OCI-LY1 (cell line): ENCODE results near the gene CSMD2.

Source experiments
- H2AFZ ChIP-seq: fragments of 200-600 bp; sonication (generic), shearing (Covaris generic); 2 replicates; pipeline ENCODE4 v1.6.0; 2014; ENCODE audit warnings: antibody characterized with exemption, mild to moderate bottlenecking, low read length
- H3F3A ChIP-seq: fragments of 200-600 bp; sonication (generic), shearing (Covaris generic); 2 replicates; pipeline ENCODE4 v1.6.0; 2014; ENCODE audit warnings: mild to moderate bottlenecking, antibody characterized with exemption, low read length, moderate library complexity; ENCODE audit not compliant: insufficient read depth
- H3K27ac ChIP-seq: fragments of 200-600 bp; sonication (generic); 2 replicates; pipeline ENCODE4 v1.5.1; 2014; ENCODE audit warnings: low read length, mixed run types, mild to moderate bottlenecking, low read depth; ENCODE audit not compliant: poor library complexity, severe bottlenecking
- H3K27me3 ChIP-seq: fragments of 200-600 bp; sonication (generic); 2 replicates; pipeline ENCODE4 v1.6.0; 2014; ENCODE audit warnings: antibody characterized with exemption, mild to moderate bottlenecking, low read length, moderate library complexity; ENCODE audit not compliant: insufficient read depth
- H3K36me3 ChIP-seq: fragments of 200-600 bp; sonication (generic); 2 replicates; pipeline ENCODE4 v1.6.1; 2014; ENCODE audit warnings: mild to moderate bottlenecking, antibody characterized with exemption, low read length, moderate library complexity, mixed read lengths; ENCODE audit not compliant: insufficient read depth
- H3K4me1 ChIP-seq: fragments of 200-600 bp; sonication (generic); 2 replicates; pipeline ENCODE4 v1.5.1; 2014; ENCODE audit warnings: mild to moderate bottlenecking, low read length, moderate library complexity; ENCODE audit not compliant: insufficient read depth, severe bottlenecking
- H3K4me2 ChIP-seq: fragments of 200-600 bp; sonication (generic), shearing (Covaris generic); 2 replicates; pipeline ENCODE4 v1.6.1; 2014; ENCODE audit warnings: low read length
- H3K4me3 ChIP-seq: fragments of 200-600 bp; sonication (generic); 2 replicates; pipeline ENCODE4 v1.5.1; 2014; ENCODE audit warnings: low read length, low read depth, mild to moderate bottlenecking, mixed read lengths; ENCODE audit not compliant: poor library complexity, severe bottlenecking
- H3K79me2 ChIP-seq: fragments of 200-600 bp; shearing (Covaris generic); 2 replicates; pipeline ENCODE4 v1.6.1; 2016; ENCODE audit warnings: mixed run types, low read length, mixed read lengths; ENCODE audit not compliant: insufficient read depth
- H3K9ac ChIP-seq: fragments of 200-600 bp; sonication (generic), shearing (Covaris generic); 2 replicates; pipeline ENCODE4 v1.6.1; 2014; ENCODE audit warnings: mild to moderate bottlenecking, low read length, mixed read lengths
- H3K9me2 ChIP-seq: fragments of 200-600 bp; sonication (generic), shearing (Covaris generic); 2 replicates; pipeline ENCODE4 v1.6.1; 2014; ENCODE audit warnings: low read depth, mild to moderate bottlenecking, low read length, mixed read lengths
- H3K9me3 ChIP-seq: fragments of 200-600 bp; shearing (Covaris generic); 2 replicates; pipeline ENCODE4 v1.6.1; 2014; ENCODE audit warnings: low read length, mixed read lengths
- H4K20me1 ChIP-seq: fragments of 200-600 bp; sonication (generic), shearing (Covaris generic); 2 replicates; pipeline ENCODE4 v1.6.0; 2016; ENCODE audit warnings: mild to moderate bottlenecking, low read length; ENCODE audit not compliant: insufficient read depth
- CTCF ChIP-seq: fragments of 200-600 bp; sonication (generic), shearing (Covaris generic); IDR thresholded peaks from 2 replicates; pipeline ENCODE4 v1.5.1; 2017; ENCODE audit warnings: mild to moderate bottlenecking, antibody characterized with exemption, low read length, moderate library complexity, mixed read lengths
- EZH2 ChIP-seq: fragments of 200-600 bp; sonication (generic), shearing (Covaris generic); IDR thresholded peaks from 2 replicates; pipeline ENCODE4 v1.8.0; 2017; ENCODE audit warnings: borderline replicate concordance, mixed run types, mild to moderate bottlenecking, antibody characterized with exemption, low read length, moderate library complexity, mixed read lengths

CSMD2 gene

GRCh38 chr1:33468011-33468410, 697.0 kb downstream of the CSMD2 start:
- Histone ChIP-seq H3K4me1 (peaks cover 10% of the 10 kb centered on the region), H2AFZ (no peak overlapping the region), H3K4me3 (no peak overlapping the region), H3K27ac (no peak overlapping the region), H3K9me3 (no peaks in the 10 kb centered on the region), H4K20me1 (no peaks in the 10 kb centered on the region), H3F3A (no peaks in the 10 kb centered on the region), H3K27me3 (no peaks in the 10 kb centered on the region), H3K9me2 (no peaks in the 10 kb centered on the region), H3K9ac (no peak overlapping the region), H3K4me2 (no peak overlapping the region), H3K79me2 (no peaks in the 10 kb centered on the region), H3K36me3 (no peaks in the 10 kb centered on the region)
- TF ChIP-seq CTCF (no peak), EZH2 (no peak)

GRCh38 chr1:33466159-33466558, 698.9 kb downstream of the CSMD2 start:
- H3K4me3 ChIP-seq, result no peak overlapping the region
- H3K4me2 ChIP-seq, result no peak overlapping the region
- H2AFZ ChIP-seq, result no peak overlapping the region
- no peaks in the 10 kb centered on the region for H3K27me3 ChIP-seq
- H3K79me2 ChIP-seq, result no peaks in the 10 kb centered on the region
- no peaks in the 10 kb centered on the region for H3K36me3 ChIP-seq
- peaks cover 3% of the 10 kb centered on the region for H3K4me1 ChIP-seq
- H3F3A ChIP-seq, result no peaks in the 10 kb centered on the region
- no peaks in the 10 kb centered on the region for H3K9me3 ChIP-seq
- TF ChIP-seq EZH2 (no peak), CTCF (no peak)
- H3K9me2 ChIP-seq, result no peaks in the 10 kb centered on the region
- no peak overlapping the region for H3K9ac ChIP-seq
- H3K27ac ChIP-seq, result no peak overlapping the region
- no peaks in the 10 kb centered on the region for H4K20me1 ChIP-seq

- Histone ChIP-seq H3K4me2 (no peak overlapping the region), H4K20me1 (no peaks in the 10 kb centered on the region), H3K79me2 (no peaks in the 10 kb centered on the region), H3K4me3 (no peak overlapping the region), H3K9me3 (no peaks in the 10 kb centered on the region), H3F3A (no peaks in the 10 kb centered on the region), H2AFZ (no peak overlapping the region), H3K36me3 (no peaks in the 10 kb centered on the region), H3K4me1 (peaks cover 11% of the 10 kb centered on the region), H3K9me2 (no peaks in the 10 kb centered on the region), H3K27ac (no peak overlapping the region), H3K9ac (no peak overlapping the region), H3K27me3 (no peaks in the 10 kb centered on the region)
- TF ChIP-seq CTCF (no peak), EZH2 (no peak)
Observed at GRCh38 chr1:33465316-33465715, 699.7 kb downstream of the CSMD2 start.
